Esophagus muscularis mucosa (tissue), 4 donors: ENCODE results near the gene CDKN2A. TPM values are rescaled to one million over a fixed set of nuclear protein-coding genes. Genes with fewer than 3 reads are reported as not detected.

Experiments
- DNase-seq: peaks from one replicate; pipeline ENCODE4 v3.0.0-alpha.2; 2017; ENCODE audit errors: extremely low spot score
- H3K27ac ChIP-seq, 4 donors: fragments of 200-600 bp; sonication (generic); replicated peaks in 1 of 4; 1 replicate in 3 of 4; 2 replicates in 1 of 4; pipeline ENCODE4 v1.5.1; 2016 to 2019; ENCODE audit warnings: mild to moderate bottlenecking in 1 of 4
- H3K27me3 ChIP-seq, 4 donors: fragments of 200-600 bp; sonication (generic); one replicate each; pipeline versions ENCODE4 v1.5.1 to v1.6.0; 2016 to 2019
- H3K36me3 ChIP-seq, 4 donors: fragments of 200-600 bp; sonication (generic); one replicate each; pipeline ENCODE4 v1.5.1; 2016 to 2019
- H3K4me1 ChIP-seq, 4 donors: fragments of 200-600 bp; sonication (generic); one replicate each; pipeline ENCODE4 v1.5.1; 2016 to 2019
- H3K4me3 ChIP-seq, 4 donors: fragments of 200-600 bp; sonication (generic); 1 replicate in 2 of 4; 2 replicates in 2 of 4; pipeline ENCODE4 v1.5.1; 2016 to 2019; ENCODE audit warnings: mild to moderate bottlenecking in 4 of 4, moderate library complexity in 1 of 4
- H3K9me3 ChIP-seq, 4 donors: fragments of 200-600 bp; sonication (generic); 1 replicate in 3 of 4; 2 replicates in 1 of 4; pipeline ENCODE4 v1.5.1; 2016 to 2019
- CTCF ChIP-seq, 3 experiments: fragments of 200-600 bp in 2 of 3; fragments of 450-650 bp in 1 of 3; sonication (generic) in 2 of 3; IDR thresholded peaks; one replicate each; pipeline ENCODE4 v1.5.1; 2017 to 2019; ENCODE audit warnings: antibody characterized with exemption in 3 of 3, mild to moderate bottlenecking in 2 of 3, moderate library complexity in 1 of 3
- EP300 ChIP-seq: sonication (generic); formaldehyde crosslinking; IDR thresholded peaks from one replicate; pipeline ENCODE4 v1.6.1; 2017; ENCODE audit warnings: antibody characterized with exemption
- POLR2A ChIP-seq: fragments of 450-650 bp; IDR thresholded peaks from one replicate; pipeline ENCODE4 v1.6.1; 2017; ENCODE audit warnings: antibody characterized with exemption, moderate library complexity, mild to moderate bottlenecking, low read depth
- POLR2AphosphoS5 ChIP-seq, 2 donors: sonication (generic); formaldehyde crosslinking; IDR thresholded peaks; one replicate each; pipeline ENCODE4 v1.6.1; 2017; ENCODE audit warnings: antibody characterized with exemption in 2 of 2
- WGBS: methylation state at CpG from one replicate; pipeline ENCODE4 v1.1.5; 2018; 5-methylcytosine and 5-hydroxymethylcytosine counted together
- intact Hi-C: fragments of 100-400 bp; cut with DNase I; formaldehyde crosslinking; loops from one replicate; pipeline ENCODE4 v1.15.1; 2023
- total RNA-seq, 4 donors: library from RNA; depleted of rRNA; stranded (reverse); fragments of >200 nt; gene quantifications; one replicate each; pipeline versions ENCODE4 v1.1.0 to v1.2.1, GENCODE V29; 2016

CDKN2A gene
- total RNA-seq, 4 donors from 2014 or later = 3.1 to 6.0 (median 4.4) TPM

GRCh38 chr9:22002038-22002437 is 7.8 kb upstream of the CDKN2A start:
- Histone ChIP-seq H3K4me1 (peaks cover 0 to 8% (median 3%) of the 10 kb centered on the region in 4 donors), H3K9me3 (no peaks in the 10 kb centered on the region), H3K27ac (no peak overlapping the region), H3K4me3 (no peak overlapping the region), H3K27me3 (peaks cover 0 to 36% (median 2%) of the 10 kb centered on the region in 4 donors), H3K36me3 (no peaks in the 10 kb centered on the region)
- intact Hi-C loops = loop anchor here (10.0 kb wide), 1 partner anchor 233 kb away; no protein-coding TSS in a partner anchor
- TF ChIP-seq EP300 (no peak), CTCF (IDR thresholded peaks at IDR 0.05) (no peak), POLR2A (no peak), POLR2AphosphoS5 (IDR thresholded peaks at IDR 0.05) (no peak)
- DNase-seq = no peak
- 75% methylated on average over 1 of the region's 1 CpG for WGBS

- intact Hi-C loops = no loop called here
- Histone ChIP-seq H3K9me3 (no peaks in the 10 kb centered on the region), H3K4me3 (no peak overlapping the region), H3K36me3 (no peaks in the 10 kb centered on the region), H3K4me1 (peaks cover 10 to 17% (median 15%) of the 10 kb centered on the region in 4 donors), H3K27ac (no peak overlapping the region), H3K27me3 (peaks cover 0 to 13% (median 0%) of the 10 kb centered on the region in 4 donors)
- 80% methylated on average over 2 of the region's 2 CpGs for WGBS
- no peak for DNase-seq
- no peak for TF ChIP-seq CTCF (IDR thresholded peaks at IDR 0.05)
- TF ChIP-seq POLR2AphosphoS5 (IDR thresholded peaks at IDR 0.05) = no peak
- no peak for TF ChIP-seq EP300
- TF ChIP-seq POLR2A = no peak
Measured at GRCh38 chr9:21998026-21998425, 3.8 kb upstream of the CDKN2A start.

- no peaks in the 10 kb centered on the region for H3K9me3 ChIP-seq
- intact Hi-C loops = no loop called here
- TF ChIP-seq EP300 = no peak
- TF ChIP-seq POLR2A = no peak
- no peak for TF ChIP-seq CTCF (IDR thresholded peaks at IDR 0.05)
- no peak for TF ChIP-seq POLR2AphosphoS5 (IDR thresholded peaks at IDR 0.05)
- no peak overlapping the region for H3K27ac ChIP-seq
- peaks cover 10 to 17% (median 15%) of the 10 kb centered on the region in 4 donors for H3K4me1 ChIP-seq
- peaks cover 0 to 16% (median 0%) of the 10 kb centered on the region in 4 donors for H3K27me3 ChIP-seq
- H3K4me3 ChIP-seq = no peak overlapping the region
- no peak for DNase-seq
- H3K36me3 ChIP-seq = no peaks in the 10 kb centered on the region
- 94% methylated on average over 1 of the region's 1 CpG for WGBS
Measured at GRCh38 chr9:21997480-21997879, 3.3 kb upstream of the CDKN2A start.

- TF ChIP-seq CTCF (IDR thresholded peaks at IDR 0.05) (no peak), POLR2AphosphoS5 (IDR thresholded peaks at IDR 0.05) (no peak), POLR2A (no peak), EP300 (no peak)
- peaks cover 10 to 17% (median 15%) of the 10 kb centered on the region in 4 donors for H3K4me1 ChIP-seq
- H3K27ac ChIP-seq = no peak overlapping the region
- H3K36me3 ChIP-seq = no peaks in the 10 kb centered on the region
- intact Hi-C loops = no loop called here
- H3K9me3 ChIP-seq = no peaks in the 10 kb centered on the region
- 86% methylated on average over 5 of the region's 5 CpGs for WGBS
- H3K4me3 ChIP-seq = no peak overlapping the region
- no peak for DNase-seq
- peaks cover 0 to 22% (median 0%) of the 10 kb centered on the region in 4 donors for H3K27me3 ChIP-seq
Measured at GRCh38 chr9:21996858-21997257, 2.7 kb upstream of the CDKN2A start.

DNA sequence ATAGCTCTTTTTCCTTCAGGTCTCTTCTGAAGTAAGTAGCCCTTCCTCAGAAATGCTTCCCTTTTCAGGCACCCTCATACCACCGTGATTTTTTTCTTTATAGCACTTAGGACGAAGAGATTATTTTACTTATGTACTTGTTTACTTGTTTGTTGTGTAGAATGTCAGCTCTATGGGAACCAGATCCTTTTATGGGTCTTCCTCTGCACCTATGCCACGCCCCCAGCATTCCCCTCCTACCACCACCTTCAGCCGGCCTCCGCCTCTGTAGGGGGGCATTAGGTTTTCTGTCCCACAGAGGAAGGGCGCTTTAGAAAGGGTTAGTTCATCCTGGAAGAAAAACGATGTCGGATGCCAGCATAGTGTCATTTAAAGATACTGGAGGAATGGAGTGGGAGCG is 2.2 kb upstream of the CDKN2A start:
- WGBS = 82% methylated on average over 9 of the region's 9 CpGs
- intact Hi-C loops = no loop called here
- H3K27ac ChIP-seq = no peak overlapping the region

More for the DNA sequence above, 2.2 kb upstream of the CDKN2A start:
- no peaks in the 10 kb centered on the region for H3K9me3 ChIP-seq
- H3K4me1 ChIP-seq = peaks cover 10 to 17% (median 15%) of the 10 kb centered on the region in 4 donors
- DNase-seq = no peak
- H3K36me3 ChIP-seq = no peaks in the 10 kb centered on the region
- no peak overlapping the region for H3K4me3 ChIP-seq
- H3K27me3 ChIP-seq = peaks cover 0 to 23% (median 0%) of the 10 kb centered on the region in 4 donors
- no peak for TF ChIP-seq POLR2AphosphoS5 (IDR thresholded peaks at IDR 0.05)
- no peak for TF ChIP-seq EP300
- no peak for TF ChIP-seq POLR2A
- no peak for TF ChIP-seq CTCF (IDR thresholded peaks at IDR 0.05)
